GM23338 (cell line): ENCODE data around the gene EFHD2. TPM values are rescaled to one million over a fixed set of nuclear protein-coding genes. Genes with fewer than 3 reads are reported as not detected.
A peak's percentile ranks its signal among the peaks of the same experiment; 100 is the strongest.

Source experiments
- ATAC-seq: fragments of 200-7000 bp; cut with Tn5 transposase; 3 replicates; pipeline ENCODE4 v1.9.1; 2020
- DNase-seq: peaks from one replicate; pipeline ENCODE4 v3.0.0-alpha.2; 2015; ENCODE audit warnings: low spot score
- H2AFZ ChIP-seq: fragments of 200-600 bp; sonication (generic); 2 replicates; pipeline ENCODE4 v1.8.0; 2016; ENCODE audit warnings: antibody characterized with exemption, mild to moderate bottlenecking, moderate library complexity
- H3F3A ChIP-seq: fragments of 200-600 bp; sonication (generic); replicated peaks from 2 replicates; pipeline ENCODE4 v1.8.0; 2017; ENCODE audit warnings: antibody characterized with exemption, mixed run types, low read depth
- H3K27ac ChIP-seq: fragments of 200-600 bp; sonication (generic); 2 replicates; pipeline ENCODE4 v1.6.1; 2016; ENCODE audit warnings: low read depth
- H3K27me3 ChIP-seq: fragments of 200-600 bp; sonication (generic); 2 replicates; pipeline ENCODE4 v1.8.0; 2016; ENCODE audit warnings: mild to moderate bottlenecking, mixed run types, moderate library complexity; ENCODE audit not compliant: insufficient read depth
- H3K36me3 ChIP-seq: fragments of 200-600 bp; sonication (generic); 2 replicates; pipeline ENCODE4 v1.8.0; 2016; ENCODE audit warnings: mild to moderate bottlenecking; ENCODE audit not compliant: insufficient read depth
- H3K4me1 ChIP-seq: fragments of 200-600 bp; sonication (generic); 2 replicates; pipeline ENCODE4 v1.8.0; 2016; ENCODE audit warnings: mild to moderate bottlenecking, moderate library complexity; ENCODE audit not compliant: insufficient read depth
- H3K4me2 ChIP-seq: fragments of 200-600 bp; sonication (generic); 2 replicates; pipeline ENCODE4 v1.7.1; 2017; ENCODE audit warnings: mixed run types
- H3K4me3 ChIP-seq: fragments of 200-600 bp; sonication (generic); 2 replicates; pipeline ENCODE4 v1.6.1; 2016; ENCODE audit warnings: mixed run types
- H3K79me2 ChIP-seq: fragments of 200-600 bp; sonication (generic); replicated peaks from 2 replicates; pipeline ENCODE4 v1.8.0; 2017; ENCODE audit warnings: mild to moderate bottlenecking; ENCODE audit not compliant: insufficient read depth
- H3K9me2 ChIP-seq: fragments of 200-600 bp; sonication (generic); 2 replicates; pipeline ENCODE4 v1.8.0; 2017; ENCODE audit not compliant: insufficient read depth
- H4K20me1 ChIP-seq: fragments of 200-600 bp; sonication (generic); replicated peaks from 2 replicates; pipeline ENCODE4 v1.8.0; 2017; ENCODE audit warnings: mild to moderate bottlenecking; ENCODE audit not compliant: insufficient read depth
- H3K27ac Mint-ChIP-seq: 2 replicates; pipeline ENCODE4 v1.8.0; 2020; ENCODE audit warnings: inconsistent platforms, mild to moderate bottlenecking, moderate library complexity, mixed read lengths
- H3K27me3 Mint-ChIP-seq: 3 replicates; pipeline ENCODE4 v1.8.0; 2022; ENCODE audit warnings: low read depth, mild to moderate bottlenecking, moderate library complexity, mixed read lengths, inconsistent platforms; ENCODE audit not compliant: insufficient read depth, poor library complexity
- H3K36me3 Mint-ChIP-seq: 3 replicates; pipeline ENCODE4 v1.8.0; 2021; ENCODE audit warnings: low read depth, mild to moderate bottlenecking, inconsistent platforms, moderate library complexity, mixed read lengths
- H3K4me1 Mint-ChIP-seq: 3 replicates; pipeline ENCODE4 v1.8.0; 2020; ENCODE audit warnings: mild to moderate bottlenecking, inconsistent platforms, mixed read lengths
- H3K4me3 Mint-ChIP-seq: 3 replicates; pipeline ENCODE4 v1.8.0; 2021; ENCODE audit warnings: moderate library complexity, mild to moderate bottlenecking, inconsistent platforms, mixed read lengths
- H3K9me3 Mint-ChIP-seq: 3 replicates; pipeline ENCODE4 v1.8.0; 2020; ENCODE audit warnings: moderate library complexity, mild to moderate bottlenecking, inconsistent platforms, mixed read lengths
- EZH2 ChIP-seq: fragments of 200-600 bp; sonication (generic); IDR thresholded peaks from one replicate; pipeline ENCODE4 v1.8.0; 2017; ENCODE audit warnings: antibody characterized with exemption, mild to moderate bottlenecking, low read depth; ENCODE audit not compliant: unreplicated experiment
- JUNB ChIP-seq: IDR thresholded peaks from one replicate; pipeline ENCODE4 v1.6.1; 2016; ENCODE audit warnings: antibody characterized with exemption; ENCODE audit not compliant: unreplicated experiment
- NANOG ChIP-seq: IDR thresholded peaks from 2 replicates; pipeline ENCODE4 v1.6.1; 2016; ENCODE audit warnings: antibody characterized with exemption, borderline replicate concordance
- POLR2AphosphoS5 ChIP-seq: IDR thresholded peaks from 2 replicates; pipeline ENCODE4 v1.6.1; 2016; ENCODE audit warnings: antibody characterized with exemption, low read depth
- STAT1 ChIP-seq: IDR thresholded peaks from one replicate; pipeline ENCODE4 v1.6.1; 2016; ENCODE audit warnings: antibody characterized with exemption; ENCODE audit not compliant: unreplicated experiment
- ZNF114 ChIP-seq: fragments of 250-450 bp; sonication (Bioruptor Pico); IDR thresholded peaks from 2 replicates; pipeline ENCODE4 v1.5.0; 2020; ENCODE audit warnings: mild to moderate bottlenecking, moderate library complexity
- ZNF331 ChIP-seq: fragments of 250-450 bp; sonication (Bioruptor Pico); IDR thresholded peaks from 2 replicates; pipeline ENCODE4 v1.5.0; 2020; ENCODE audit warnings: low read depth, mild to moderate bottlenecking, moderate library complexity
- polyA plus RNA-seq: library from polyadenylated mRNA; unstranded; fragments of >200 nt; fragmentation: Nextera tagmentation; extraction: Ambion mirVana; gene quantifications from 2 replicates; pipeline ENCODE4 v1.2.1, GENCODE V29; 2016
- total RNA-seq: library from RNA; depleted of rRNA; stranded (reverse); fragments of >200 nt; shearing (Covaris generic); gene quantifications from 2 replicates; pipeline ENCODE4 v1.2.3, GENCODE V29; 2014
- TF ChIP-seq, protein P1 (sequence below): fragments of 250-450 bp; sonication (Bioruptor Pico); IDR thresholded peaks from 2 replicates; pipeline ENCODE4 v1.5.0; 2020; ENCODE audit warnings: mild to moderate bottlenecking, moderate library complexity

EFHD2 gene
- total and polyA plus RNA-seq, 2 experiments from 2014 or later: 22.8 to 23.7 TPM

DNA sequence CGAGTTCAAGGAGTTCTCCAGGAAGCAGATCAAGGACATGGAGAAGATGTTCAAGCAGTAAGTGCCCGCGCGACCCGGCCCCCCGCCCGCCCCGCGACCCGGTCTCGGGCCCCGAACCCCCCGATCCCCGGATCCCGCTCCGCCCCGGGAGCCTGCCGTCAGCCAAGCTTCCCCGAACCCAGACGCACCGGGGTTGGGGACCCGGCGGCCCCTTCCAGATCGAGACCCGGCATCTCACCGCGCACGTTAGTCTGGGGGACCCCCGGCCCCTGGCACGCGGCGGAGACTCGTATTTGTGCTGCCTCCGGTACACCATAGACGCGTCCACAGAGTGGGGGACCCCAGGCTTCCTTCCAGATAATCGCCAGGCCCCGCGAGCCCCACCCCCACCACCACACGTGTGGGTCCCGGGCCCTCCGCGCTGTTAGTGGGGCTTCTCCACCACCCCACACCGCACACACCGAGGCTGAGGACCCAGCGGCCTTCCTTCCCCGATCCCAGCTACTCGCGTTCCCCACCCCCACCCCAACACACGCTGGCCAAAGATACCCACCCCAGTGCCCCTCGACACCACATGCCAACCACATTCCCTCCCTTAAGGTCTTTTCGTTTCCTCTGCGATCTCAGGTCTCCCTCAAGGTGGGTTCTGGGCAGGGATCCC lies 665 bp downstream of the EFHD2 start:
- peak overlapping the region; percentile 81 for H3K4me3 Mint-ChIP-seq
- Histone ChIP-seq H3K36me3 (no peaks in the 10 kb centered on the region), H3K27me3 (peaks cover 24% of the 10 kb centered on the region), H3K27ac (no peak overlapping the region), H3K4me1 (peaks cover 10% of the 10 kb centered on the region), H3F3A (no peaks in the 10 kb centered on the region), H3K79me2 (no peaks in the 10 kb centered on the region), H2AFZ (peak overlapping the region; percentile 85), H4K20me1 (no peaks in the 10 kb centered on the region), H3K9me2 (no peaks in the 10 kb centered on the region), H3K4me2 (peak overlapping the region; percentile 91), H3K4me3 (peak overlapping the region; percentile 79)
- DNase-seq (no peak), ATAC-seq (no peak; the same call in 1 of the 3 replicates)
- H3K36me3 Mint-ChIP-seq: no peaks in the 10 kb centered on the region
- peaks cover 28% of the 10 kb centered on the region for H3K27me3 Mint-ChIP-seq
- no peak overlapping the region for H3K27ac Mint-ChIP-seq
- TF ChIP-seq ZNF114 (CRISPR knock-in tag) (no peak), ZNF331 (no peak), JUNB (no peak), NANOG (no peak), POLR2AphosphoS5 (no peak), EZH2 (peak; percentile 46)
- no peaks in the 10 kb centered on the region; the same call in 2 of the 3 replicates for H3K9me3 Mint-ChIP-seq
- H3K4me1 Mint-ChIP-seq: peaks cover 25% of the 10 kb centered on the region

DNA sequence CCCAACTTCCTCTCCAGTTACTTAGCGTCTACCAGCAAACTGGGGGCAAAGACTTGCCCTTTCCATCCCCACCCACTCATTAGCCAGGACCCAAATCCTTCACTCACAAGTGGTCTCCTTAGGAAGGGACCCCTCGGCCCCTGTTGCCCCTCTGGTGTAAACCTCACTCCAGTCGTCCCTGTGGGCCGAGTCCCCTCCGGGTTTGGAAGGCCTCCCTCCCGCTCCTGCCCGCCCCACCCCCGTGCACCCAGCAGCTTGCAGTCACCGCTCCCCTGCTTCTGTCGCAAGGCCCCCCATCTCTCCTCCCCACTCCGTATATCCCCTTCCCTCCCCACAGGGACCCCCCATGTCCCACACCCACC lies 1.2 kb downstream of the EFHD2 start:
- Histone ChIP-seq H4K20me1 (no peaks in the 10 kb centered on the region), H3K27ac (no peak overlapping the region), H3K9me2 (no peaks in the 10 kb centered on the region), H3K4me2 (peak overlapping the region; percentile 91), H3F3A (no peaks in the 10 kb centered on the region), H3K36me3 (no peaks in the 10 kb centered on the region), H3K27me3 (peaks cover 24% of the 10 kb centered on the region), H3K4me1 (peaks cover 10% of the 10 kb centered on the region), H2AFZ (peak overlapping the region; percentile 85; the same call in 1 of the 2 replicates), H3K4me3 (peak overlapping the region; percentile 79), H3K79me2 (no peaks in the 10 kb centered on the region)
- Mint-ChIP-seq H3K36me3 (no peaks in the 10 kb centered on the region), H3K27me3 (peaks cover 28% of the 10 kb centered on the region), H3K4me1 (peaks cover 25% of the 10 kb centered on the region), H3K9me3 (no peaks in the 10 kb centered on the region; the same call in 2 of the 3 replicates), H3K4me3 (peak overlapping the region; percentile 81), H3K27ac (no peak overlapping the region)
- DNase-seq (no peak), ATAC-seq (no peak)
- TF ChIP-seq, protein P1, sequence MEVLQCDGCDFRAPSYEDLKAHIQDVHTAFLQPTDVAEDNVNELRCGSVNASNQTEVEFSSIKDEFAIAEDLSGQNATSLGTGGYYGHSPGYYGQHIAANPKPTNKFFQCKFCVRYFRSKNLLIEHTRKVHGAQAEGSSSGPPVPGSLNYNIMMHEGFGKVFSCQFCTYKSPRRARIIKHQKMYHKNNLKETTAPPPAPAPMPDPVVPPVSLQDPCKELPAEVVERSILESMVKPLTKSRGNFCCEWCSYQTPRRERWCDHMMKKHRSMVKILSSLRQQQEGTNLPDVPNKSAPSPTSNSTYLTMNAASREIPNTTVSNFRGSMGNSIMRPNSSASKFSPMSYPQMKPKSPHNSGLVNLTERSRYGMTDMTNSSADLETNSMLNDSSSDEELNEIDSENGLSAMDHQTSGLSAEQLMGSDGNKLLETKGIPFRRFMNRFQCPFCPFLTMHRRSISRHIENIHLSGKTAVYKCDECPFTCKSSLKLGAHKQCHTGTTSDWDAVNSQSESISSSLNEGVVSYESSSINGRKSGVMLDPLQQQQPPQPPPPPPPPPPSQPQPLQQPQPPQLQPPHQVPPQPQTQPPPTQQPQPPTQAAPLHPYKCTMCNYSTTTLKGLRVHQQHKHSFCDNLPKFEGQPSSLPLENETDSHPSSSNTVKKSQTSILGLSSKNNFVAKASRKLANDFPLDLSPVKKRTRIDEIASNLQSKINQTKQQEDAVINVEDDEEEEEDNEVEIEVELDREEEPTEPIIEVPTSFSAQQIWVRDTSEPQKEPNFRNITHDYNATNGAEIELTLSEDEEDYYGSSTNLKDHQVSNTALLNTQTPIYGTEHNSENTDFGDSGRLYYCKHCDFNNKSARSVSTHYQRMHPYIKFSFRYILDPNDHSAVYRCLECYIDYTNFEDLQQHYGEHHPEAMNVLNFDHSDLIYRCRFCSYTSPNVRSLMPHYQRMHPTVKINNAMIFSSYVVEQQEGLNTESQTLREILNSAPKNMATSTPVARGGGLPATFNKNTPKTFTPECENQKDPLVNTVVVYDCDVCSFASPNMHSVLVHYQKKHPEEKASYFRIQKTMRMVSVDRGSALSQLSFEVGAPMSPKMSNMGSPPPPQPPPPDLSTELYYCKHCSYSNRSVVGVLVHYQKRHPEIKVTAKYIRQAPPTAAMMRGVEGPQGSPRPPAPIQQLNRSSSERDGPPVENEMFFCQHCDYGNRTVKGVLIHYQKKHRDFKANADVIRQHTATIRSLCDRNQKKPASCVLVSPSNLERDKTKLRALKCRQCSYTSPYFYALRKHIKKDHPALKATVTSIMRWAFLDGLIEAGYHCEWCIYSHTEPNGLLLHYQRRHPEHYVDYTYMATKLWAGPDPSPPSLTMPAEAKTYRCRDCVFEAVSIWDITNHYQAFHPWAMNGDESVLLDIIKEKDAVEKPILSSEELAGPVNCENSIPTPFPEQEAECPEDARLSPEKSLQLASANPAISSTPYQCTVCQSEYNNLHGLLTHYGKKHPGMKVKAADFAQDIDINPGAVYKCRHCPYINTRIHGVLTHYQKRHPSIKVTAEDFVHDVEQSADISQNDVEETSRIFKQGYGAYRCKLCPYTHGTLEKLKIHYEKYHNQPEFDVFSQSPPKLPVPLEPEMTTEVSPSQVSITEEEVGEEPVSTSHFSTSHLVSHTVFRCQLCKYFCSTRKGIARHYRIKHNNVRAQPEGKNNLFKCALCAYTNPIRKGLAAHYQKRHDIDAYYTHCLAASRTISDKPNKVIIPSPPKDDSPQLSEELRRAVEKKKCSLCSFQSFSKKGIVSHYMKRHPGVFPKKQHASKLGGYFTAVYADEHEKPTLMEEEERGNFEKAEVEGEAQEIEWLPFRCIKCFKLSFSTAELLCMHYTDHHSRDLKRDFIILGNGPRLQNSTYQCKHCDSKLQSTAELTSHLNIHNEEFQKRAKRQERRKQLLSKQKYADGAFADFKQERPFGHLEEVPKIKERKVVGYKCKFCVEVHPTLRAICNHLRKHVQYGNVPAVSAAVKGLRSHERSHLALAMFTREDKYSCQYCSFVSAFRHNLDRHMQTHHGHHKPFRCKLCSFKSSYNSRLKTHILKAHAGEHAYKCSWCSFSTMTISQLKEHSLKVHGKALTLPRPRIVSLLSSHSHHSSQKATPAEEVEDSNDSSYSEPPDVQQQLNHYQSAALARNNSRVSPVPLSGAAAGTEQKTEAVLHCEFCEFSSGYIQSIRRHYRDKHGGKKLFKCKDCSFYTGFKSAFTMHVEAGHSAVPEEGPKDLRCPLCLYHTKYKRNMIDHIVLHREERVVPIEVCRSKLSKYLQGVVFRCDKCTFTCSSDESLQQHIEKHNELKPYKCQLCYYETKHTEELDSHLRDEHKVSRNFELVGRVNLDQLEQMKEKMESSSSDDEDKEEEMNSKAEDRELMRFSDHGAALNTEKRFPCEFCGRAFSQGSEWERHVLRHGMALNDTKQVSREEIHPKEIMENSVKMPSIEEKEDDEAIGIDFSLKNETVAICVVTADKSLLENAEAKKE (CRISPR knock-in tag): no peak
- TF ChIP-seq STAT1 (no peak), ZNF114 (CRISPR knock-in tag) (no peak)
